ENCODE data around the gene CPNE4. TPM values are rescaled to one million over a fixed set of nuclear protein-coding genes. Genes with fewer than 3 reads are reported as not detected.
"Not testable (repeated sequence)": the region's sequence is repeated elsewhere in the genome, so short reads cannot be mapped to it uniquely, and the experiment has no call there.

Gene CPNE4
- total RNA-seq, 1 donor from 2014 or later, result 0.41 TPM

- no peaks in the 10 kb centered on the region for H3K4me1 Mint-ChIP-seq (ENCODE audit: unreplicated experiment)
- H3K27ac Mint-ChIP-seq (ENCODE audit: unreplicated experiment), result no peak overlapping the region
- H3K9me3 Mint-ChIP-seq (ENCODE audit: unreplicated experiment), result no peaks in the 10 kb centered on the region
- H3K4me3 Mint-ChIP-seq (ENCODE audit: unreplicated experiment), result no peak overlapping the region
- H3K36me3 Mint-ChIP-seq (ENCODE audit: low read depth, unreplicated experiment), result no peaks in the 10 kb centered on the region
- TF ChIP-seq CTCF (IDR thresholded peaks at IDR 0.05; ENCODE audit: unreplicated experiment), result no peak
- H3K27me3 Mint-ChIP-seq (ENCODE audit: unreplicated experiment), result no peaks in the 10 kb centered on the region
- no peak for DNase-seq (ENCODE audit: low spot score)
These were observed 12.4 kb upstream of the CPNE4 start for GRCh38 chr3:132047209-132047608.

- not testable (repeated sequence) for H3K4me3 Mint-ChIP-seq (ENCODE audit: unreplicated experiment); H3K27me3 Mint-ChIP-seq (ENCODE audit: unreplicated experiment); DNase-seq (ENCODE audit: low spot score); H3K27ac Mint-ChIP-seq (ENCODE audit: unreplicated experiment); H3K4me1 Mint-ChIP-seq (ENCODE audit: unreplicated experiment); H3K9me3 Mint-ChIP-seq (ENCODE audit: unreplicated experiment); H3K36me3 Mint-ChIP-seq (ENCODE audit: low read depth, unreplicated experiment)
These were observed 10.1 kb upstream of the CPNE4 start for GRCh38 chr3:132044874-132045273.

GRCh38 chr3:132042681-132043080 lies 7.9 kb upstream of the CPNE4 start:
- H3K36me3 Mint-ChIP-seq (ENCODE audit: low read depth, unreplicated experiment), result no peaks in the 10 kb centered on the region
- H3K4me1 Mint-ChIP-seq (ENCODE audit: unreplicated experiment), result peaks cover 2% of the 10 kb centered on the region
- TF ChIP-seq CTCF (IDR thresholded peaks at IDR 0.05; ENCODE audit: unreplicated experiment), result no peak
- no peak overlapping the region for H3K4me3 Mint-ChIP-seq (ENCODE audit: unreplicated experiment)
- no peaks in the 10 kb centered on the region for H3K9me3 Mint-ChIP-seq (ENCODE audit: unreplicated experiment)
- H3K27me3 Mint-ChIP-seq (ENCODE audit: unreplicated experiment), result no peaks in the 10 kb centered on the region
- H3K27ac Mint-ChIP-seq (ENCODE audit: unreplicated experiment), result no peak overlapping the region
- DNase-seq (ENCODE audit: low spot score), result no peak

GRCh38 chr3:132038198-132038825 lies 3.5 kb upstream of the CPNE4 start:
- Mint-ChIP-seq H3K36me3 (ENCODE audit: low read depth, unreplicated experiment) (no peaks in the 10 kb centered on the region), H3K4me3 (ENCODE audit: unreplicated experiment) (no peak overlapping the region), H3K4me1 (ENCODE audit: unreplicated experiment) (peaks cover 7% of the 10 kb centered on the region), H3K27me3 (ENCODE audit: unreplicated experiment) (peaks cover 2% of the 10 kb centered on the region), H3K27ac (ENCODE audit: unreplicated experiment) (no peak overlapping the region), H3K9me3 (ENCODE audit: unreplicated experiment) (no peaks in the 10 kb centered on the region)
- peak; percentile 60 for TF ChIP-seq CTCF (IDR thresholded peaks at IDR 0.05; ENCODE audit: unreplicated experiment)
- DNase-seq (ENCODE audit: low spot score), result no peak

GRCh38 chr3:132037581-132037980 lies 2.8 kb upstream of the CPNE4 start:
- no peak for DNase-seq (ENCODE audit: low spot score)
- TF ChIP-seq CTCF (IDR thresholded peaks at IDR 0.05; ENCODE audit: unreplicated experiment), result no peak
- no peaks in the 10 kb centered on the region for H3K9me3 Mint-ChIP-seq (ENCODE audit: unreplicated experiment)
- H3K4me1 Mint-ChIP-seq (ENCODE audit: unreplicated experiment), result peaks cover 7% of the 10 kb centered on the region
- H3K27me3 Mint-ChIP-seq (ENCODE audit: unreplicated experiment), result peaks cover 5% of the 10 kb centered on the region
- no peak overlapping the region for H3K27ac Mint-ChIP-seq (ENCODE audit: unreplicated experiment)
- no peak overlapping the region for H3K4me3 Mint-ChIP-seq (ENCODE audit: unreplicated experiment)
- H3K36me3 Mint-ChIP-seq (ENCODE audit: low read depth, unreplicated experiment), result no peaks in the 10 kb centered on the region

All from endothelial cell (in vitro differentiated cells).